ENCODE data around the gene MACROD2. TPM values are rescaled to one million over a fixed set of nuclear protein-coding genes. Genes with fewer than 3 reads are reported as not detected.

MACROD2 gene
- polyA plus RNA-seq, 1 donor from 2014 or later, result 23.2 TPM

DNA sequence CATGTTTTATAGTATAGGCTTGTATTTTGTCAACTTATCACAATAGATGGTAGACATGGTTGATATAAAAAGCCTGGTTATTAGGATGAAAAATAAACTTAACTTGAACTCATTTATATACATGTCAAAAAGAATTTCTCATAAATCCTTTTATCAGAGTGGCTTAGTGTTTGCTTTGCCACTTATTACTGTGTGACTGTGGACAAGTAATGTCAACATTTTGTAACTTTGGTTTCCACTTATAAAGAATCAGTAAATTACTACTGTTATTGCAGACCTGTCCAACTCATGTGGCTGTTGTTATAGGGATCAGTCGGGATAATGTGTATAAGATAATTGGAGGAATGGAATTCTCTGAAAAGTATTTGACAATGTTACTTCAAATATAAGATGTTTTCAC, 1236.9 kb downstream of the MACROD2 start:
- no peak overlapping the region for H3K4me3 ChIP-seq (ENCODE audit: low read length)
- H3K4me2 ChIP-seq (ENCODE audit: low read length), result no peak overlapping the region
- H3K27me3 ChIP-seq (ENCODE audit: insufficient read depth, low read depth, low read length), result no peaks in the 10 kb centered on the region
- H3K9me3 ChIP-seq (ENCODE audit: low read length), result no peaks in the 10 kb centered on the region
- H4K20me1 ChIP-seq (ENCODE audit: insufficient read depth), result no peaks in the 10 kb centered on the region
- H3K27ac ChIP-seq (ENCODE audit: low read length), result no peak overlapping the region
- H3F3A ChIP-seq (ENCODE audit: insufficient read depth, low read length, poor library complexity, severe bottlenecking), result no peaks in the 10 kb centered on the region
- TF ChIP-seq EP300 (conservative IDR thresholded peaks at IDR 0.05; ENCODE audit: poor library complexity, severe bottlenecking) (no peak), EZH2 (IDR thresholded peaks at IDR 0.05; ENCODE audit: borderline replicate concordance, insufficient read depth, low read length, poor library complexity, severe bottlenecking) (no peak), TAF1 (IDR thresholded peaks at IDR 0.05; ENCODE audit: low read depth) (no peak), RAD21 (conservative IDR thresholded peaks at IDR 0.05) (no peak), SMC3 (conservative IDR thresholded peaks at IDR 0.05; ENCODE audit: poor library complexity) (no peak), POLR2AphosphoS5 (IDR thresholded peaks at IDR 0.05) (no peak), MXI1 (conservative IDR thresholded peaks at IDR 0.05; ENCODE audit: poor library complexity, severe bottlenecking) (no peak)
- TF ChIP-seq, protein P1, sequence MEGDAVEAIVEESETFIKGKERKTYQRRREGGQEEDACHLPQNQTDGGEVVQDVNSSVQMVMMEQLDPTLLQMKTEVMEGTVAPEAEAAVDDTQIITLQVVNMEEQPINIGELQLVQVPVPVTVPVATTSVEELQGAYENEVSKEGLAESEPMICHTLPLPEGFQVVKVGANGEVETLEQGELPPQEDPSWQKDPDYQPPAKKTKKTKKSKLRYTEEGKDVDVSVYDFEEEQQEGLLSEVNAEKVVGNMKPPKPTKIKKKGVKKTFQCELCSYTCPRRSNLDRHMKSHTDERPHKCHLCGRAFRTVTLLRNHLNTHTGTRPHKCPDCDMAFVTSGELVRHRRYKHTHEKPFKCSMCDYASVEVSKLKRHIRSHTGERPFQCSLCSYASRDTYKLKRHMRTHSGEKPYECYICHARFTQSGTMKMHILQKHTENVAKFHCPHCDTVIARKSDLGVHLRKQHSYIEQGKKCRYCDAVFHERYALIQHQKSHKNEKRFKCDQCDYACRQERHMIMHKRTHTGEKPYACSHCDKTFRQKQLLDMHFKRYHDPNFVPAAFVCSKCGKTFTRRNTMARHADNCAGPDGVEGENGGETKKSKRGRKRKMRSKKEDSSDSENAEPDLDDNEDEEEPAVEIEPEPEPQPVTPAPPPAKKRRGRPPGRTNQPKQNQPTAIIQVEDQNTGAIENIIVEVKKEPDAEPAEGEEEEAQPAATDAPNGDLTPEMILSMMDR (IDR thresholded peaks at IDR 0.05; ENCODE audit: poor library complexity, severe bottlenecking), result no peak
- TF ChIP-seq, protein P2, sequence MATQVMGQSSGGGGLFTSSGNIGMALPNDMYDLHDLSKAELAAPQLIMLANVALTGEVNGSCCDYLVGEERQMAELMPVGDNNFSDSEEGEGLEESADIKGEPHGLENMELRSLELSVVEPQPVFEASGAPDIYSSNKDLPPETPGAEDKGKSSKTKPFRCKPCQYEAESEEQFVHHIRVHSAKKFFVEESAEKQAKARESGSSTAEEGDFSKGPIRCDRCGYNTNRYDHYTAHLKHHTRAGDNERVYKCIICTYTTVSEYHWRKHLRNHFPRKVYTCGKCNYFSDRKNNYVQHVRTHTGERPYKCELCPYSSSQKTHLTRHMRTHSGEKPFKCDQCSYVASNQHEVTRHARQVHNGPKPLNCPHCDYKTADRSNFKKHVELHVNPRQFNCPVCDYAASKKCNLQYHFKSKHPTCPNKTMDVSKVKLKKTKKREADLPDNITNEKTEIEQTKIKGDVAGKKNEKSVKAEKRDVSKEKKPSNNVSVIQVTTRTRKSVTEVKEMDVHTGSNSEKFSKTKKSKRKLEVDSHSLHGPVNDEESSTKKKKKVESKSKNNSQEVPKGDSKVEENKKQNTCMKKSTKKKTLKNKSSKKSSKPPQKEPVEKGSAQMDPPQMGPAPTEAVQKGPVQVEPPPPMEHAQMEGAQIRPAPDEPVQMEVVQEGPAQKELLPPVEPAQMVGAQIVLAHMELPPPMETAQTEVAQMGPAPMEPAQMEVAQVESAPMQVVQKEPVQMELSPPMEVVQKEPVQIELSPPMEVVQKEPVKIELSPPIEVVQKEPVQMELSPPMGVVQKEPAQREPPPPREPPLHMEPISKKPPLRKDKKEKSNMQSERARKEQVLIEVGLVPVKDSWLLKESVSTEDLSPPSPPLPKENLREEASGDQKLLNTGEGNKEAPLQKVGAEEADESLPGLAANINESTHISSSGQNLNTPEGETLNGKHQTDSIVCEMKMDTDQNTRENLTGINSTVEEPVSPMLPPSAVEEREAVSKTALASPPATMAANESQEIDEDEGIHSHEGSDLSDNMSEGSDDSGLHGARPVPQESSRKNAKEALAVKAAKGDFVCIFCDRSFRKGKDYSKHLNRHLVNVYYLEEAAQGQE (IDR thresholded peaks at IDR 0.05; ENCODE audit: borderline replicate concordance), result no peak
- no peak overlapping the region for H3K9ac ChIP-seq (ENCODE audit: low read length)
- H3K79me2 ChIP-seq (replicated peaks; ENCODE audit: insufficient read depth, low read length), result no peaks in the 10 kb centered on the region
- H2AFZ ChIP-seq (ENCODE audit: low read depth, low read length), result no peak overlapping the region
- no peaks in the 10 kb centered on the region for H3K9me2 ChIP-seq (ENCODE audit: insufficient read depth, low read length)
- H3K36me3 ChIP-seq (ENCODE audit: insufficient read depth, low read length), result no peaks in the 10 kb centered on the region

DNA sequence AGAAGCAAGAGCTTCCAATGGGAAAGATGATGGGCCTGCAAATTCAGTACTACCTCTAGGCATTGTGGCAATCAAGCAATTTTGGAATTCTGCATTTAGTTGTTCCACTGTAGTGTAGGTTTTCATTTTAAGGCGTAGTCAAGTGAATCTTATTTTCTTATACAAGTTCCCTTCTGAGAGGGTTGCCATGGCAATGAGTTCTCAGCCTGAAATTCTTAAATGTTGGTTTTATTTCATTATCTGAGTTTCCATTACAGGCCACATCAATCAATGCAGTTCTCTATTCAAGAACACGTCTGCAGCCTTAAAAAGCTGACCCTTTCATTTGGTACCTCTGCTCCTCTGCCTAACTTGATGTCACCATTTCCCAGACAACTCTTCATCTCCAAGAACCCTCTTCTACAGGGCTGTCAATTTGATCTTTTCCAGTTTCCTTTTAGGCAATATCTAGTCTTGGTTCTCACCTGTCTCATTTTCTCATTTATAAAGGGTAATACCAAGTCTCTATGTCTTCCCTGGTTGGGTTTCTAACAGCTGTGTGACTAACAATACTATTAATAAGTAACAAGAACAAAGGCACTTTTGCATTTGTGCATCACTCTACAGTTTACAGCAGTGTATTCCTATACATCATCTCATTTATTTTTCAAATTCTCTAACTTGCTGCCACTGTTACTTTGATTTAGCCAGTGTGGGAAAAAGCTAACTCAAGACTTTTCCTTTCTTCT, 1240.3 kb downstream of the MACROD2 start:
- no peak overlapping the region for H3K4me2 ChIP-seq (ENCODE audit: low read length)
- H2AFZ ChIP-seq (ENCODE audit: low read depth, low read length), result no peak overlapping the region
- H3K9me3 ChIP-seq (ENCODE audit: low read length), result no peaks in the 10 kb centered on the region
- no peak for TF ChIP-seq MXI1 (conservative IDR thresholded peaks at IDR 0.05; ENCODE audit: poor library complexity, severe bottlenecking)
- TF ChIP-seq POLR2AphosphoS5 (IDR thresholded peaks at IDR 0.05), result no peak
- TF ChIP-seq, protein P1 (IDR thresholded peaks at IDR 0.05; ENCODE audit: poor library complexity, severe bottlenecking), result no peak
- no peak overlapping the region for H3K9ac ChIP-seq (ENCODE audit: low read length)
- H3K27ac ChIP-seq (ENCODE audit: low read length), result no peak overlapping the region
- no peaks in the 10 kb centered on the region for H3K9me2 ChIP-seq (ENCODE audit: insufficient read depth, low read length)
- no peak overlapping the region for H3K4me3 ChIP-seq (ENCODE audit: low read length)
- H3K79me2 ChIP-seq (replicated peaks; ENCODE audit: insufficient read depth, low read length), result no peaks in the 10 kb centered on the region
- H3K36me3 ChIP-seq (ENCODE audit: insufficient read depth, low read length), result no peaks in the 10 kb centered on the region
- H4K20me1 ChIP-seq (ENCODE audit: insufficient read depth), result no peaks in the 10 kb centered on the region
- no peaks in the 10 kb centered on the region for H3K27me3 ChIP-seq (ENCODE audit: insufficient read depth, low read depth, low read length)
- H3F3A ChIP-seq (ENCODE audit: insufficient read depth, low read length, poor library complexity, severe bottlenecking), result no peaks in the 10 kb centered on the region
